Mucosa of rectum (tissue), 2 donors: ENCODE measurements around the gene DEFB128.

Experiments
- H3K27ac ChIP-seq, 2 donors: one replicate each; pipeline ENCODE4 v1.7.0; 2013; ENCODE audit warnings: inconsistent platforms in 2 of 2, low read depth in 2 of 2, low read length in 2 of 2
- H3K27me3 ChIP-seq, 2 donors: one replicate each; pipeline ENCODE4 v1.7.0; 2013; ENCODE audit warnings: low read length in 2 of 2; ENCODE audit not compliant: control insufficient read depth in 2 of 2, insufficient read depth in 2 of 2
- H3K36me3 ChIP-seq, 2 donors: one replicate each; pipeline ENCODE4 v1.7.0; 2013; ENCODE audit warnings: low read length in 2 of 2; ENCODE audit not compliant: control insufficient read depth in 2 of 2, insufficient read depth in 2 of 2
- H3K4me1 ChIP-seq, 2 donors: one replicate each; pipeline ENCODE4 v1.7.0; 2013; ENCODE audit warnings: low read length in 2 of 2, mild to moderate bottlenecking in 1 of 2; ENCODE audit not compliant: control insufficient read depth in 2 of 2, insufficient read depth in 2 of 2
- H3K4me3 ChIP-seq, 2 donors: one replicate each; pipeline ENCODE4 v1.7.0; 2013; ENCODE audit warnings: low read length in 2 of 2
- H3K9ac ChIP-seq, 2 donors: one replicate each; pipeline ENCODE4 v1.7.0; 2013; ENCODE audit warnings: low read length in 2 of 2, low read depth in 1 of 2, mild to moderate bottlenecking in 1 of 2
- H3K9me3 ChIP-seq, 2 donors: one replicate each; pipeline ENCODE4 v1.7.0; 2013; ENCODE audit warnings: low read length in 2 of 2; ENCODE audit not compliant: control insufficient read depth in 2 of 2
- donor health status: healthy.
- donor health status: Normal muscosa, but diverticular disease.

The DEFB128 gene

GRCh38 chr20:164618-165017 lies 24.9 kb downstream of the DEFB128 start:
- Histone ChIP-seq H3K4me1 (no peaks in the 10 kb centered on the region), H3K4me3 (no peak overlapping the region), H3K27ac (no peak overlapping the region)

GRCh38 chr20:157154-157553 lies 32.4 kb downstream of the DEFB128 start, which contains the start of gene DEFB127:
DEFB127 (plus strand) TSS chr20:157454; CDS start chr20:157545, 91 bp downstream.
- H3K4me1 ChIP-seq: no peaks in the 10 kb centered on the region
- no peak within 1 kb of the TSS for H3K27ac ChIP-seq
- H3K9me3 ChIP-seq: no peaks in the 10 kb centered on the region
- H3K36me3 ChIP-seq: no peaks in the 10 kb centered on the region
- no peak within 1 kb of the TSS for H3K9ac ChIP-seq
- no peak within 1 kb of the TSS for H3K4me3 ChIP-seq
- H3K27me3 ChIP-seq: no peaks in the 10 kb centered on the region

More at GRCh38 chr20:164618-165017, 24.9 kb downstream of the DEFB128 start:
- Histone ChIP-seq H3K9me3 (no peaks in the 10 kb centered on the region), H3K36me3 (no peaks in the 10 kb centered on the region), H3K27me3 (peaks cover 0 to 2% of the 10 kb centered on the region in 2 donors), H3K9ac (no peak overlapping the region)

- H3K4me1 ChIP-seq: no peaks in the 10 kb centered on the region
- H3K9ac ChIP-seq: no peak overlapping the region
- H3K36me3 ChIP-seq: no peaks in the 10 kb centered on the region
- no peaks in the 10 kb centered on the region for H3K9me3 ChIP-seq
- no peak overlapping the region for H3K4me3 ChIP-seq
- no peak overlapping the region for H3K27ac ChIP-seq
- H3K27me3 ChIP-seq: no peaks in the 10 kb centered on the region
Observed at GRCh38 chr20:152131-152530, 37.4 kb downstream of the DEFB128 start.

GRCh38 chr20:145877-146276 lies 43.6 kb downstream of the DEFB128 start:
- Histone ChIP-seq H3K4me1 (no peaks in the 10 kb centered on the region), H3K36me3 (no peaks in the 10 kb centered on the region), H3K27me3 (peaks cover 0 to 8% of the 10 kb centered on the region in 2 donors), H3K4me3 (no peak overlapping the region), H3K27ac (no peak overlapping the region), H3K9me3 (no peaks in the 10 kb centered on the region), H3K9ac (no peak overlapping the region)

GRCh38 chr20:142290-142689 lies 47.2 kb downstream of the DEFB128 start, which contains the start of gene DEFB126:
DEFB126 (plus strand) TSS chr20:142590; CDS start chr20:142629, 39 bp downstream.
- H3K4me3 ChIP-seq: no peak within 1 kb of the TSS
- H3K36me3 ChIP-seq: no peaks in the 10 kb centered on the region
- no peak within 1 kb of the TSS for H3K27ac ChIP-seq
- H3K9ac ChIP-seq: no peak within 1 kb of the TSS
- no peaks in the 10 kb centered on the region for H3K9me3 ChIP-seq
- no peaks in the 10 kb centered on the region for H3K4me1 ChIP-seq
- peaks cover 0 to 8% of the 10 kb centered on the region in 2 donors for H3K27me3 ChIP-seq
